HepG2 (cell line): ENCODE results near the gene PASK. TPM values are rescaled to one million over a fixed set of nuclear protein-coding genes. Genes with fewer than 3 reads are reported as not detected.

Source experiments
- BRF2 ChIP-seq: sonication (generic); formaldehyde crosslinking; IDR thresholded peaks from 2 replicates; pipeline ENCODE4 v1.8.1; 2022; ENCODE audit warnings: mild to moderate bottlenecking, missing genetic modification reagents
- CBX5 ChIP-seq: sonication (generic); formaldehyde crosslinking; IDR thresholded peaks from 2 replicates; pipeline ENCODE4 v1.4.0; 2020; ENCODE audit warnings: missing genetic modification reagents, borderline replicate concordance
- DDIT3 ChIP-seq: sonication (generic); formaldehyde crosslinking; IDR thresholded peaks from 2 replicates; pipeline ENCODE4 v1.4.0; 2020; ENCODE audit warnings: mild to moderate bottlenecking, missing genetic modification reagents
- DNMT1 ChIP-seq: sonication (generic); formaldehyde crosslinking; IDR thresholded peaks from 2 replicates; pipeline ENCODE4 v1.5.1; 2020; ENCODE audit warnings: mild to moderate bottlenecking, missing genetic modification reagents
- EED ChIP-seq: sonication (generic); formaldehyde crosslinking; IDR thresholded peaks from 2 replicates; pipeline ENCODE4 v1.5.0; 2020; ENCODE audit warnings: mild to moderate bottlenecking, missing genetic modification reagents
- ELF3 ChIP-seq: IDR thresholded peaks from 2 replicates; pipeline ENCODE4 v1.6.1; 2016; ENCODE audit warnings: missing genetic modification reagents, missing compliant biosample characterization
- PTBP1 ChIP-seq: fragments of 200-400 bp; formaldehyde crosslinking; IDR thresholded peaks from 2 replicates; pipeline ENCODE4 v1.6.1; 2018; ENCODE audit warnings: low read length, low read depth; ENCODE audit not compliant: poor library complexity, severe bottlenecking
- TCF7L2 ChIP-seq: IDR thresholded peaks from 2 replicates; pipeline ENCODE4 v1.6.1; 2011; ENCODE audit warnings: mild to moderate bottlenecking, low read depth, low read length, moderate library complexity
- THRA ChIP-seq: sonication (generic); formaldehyde crosslinking; IDR thresholded peaks from 2 replicates; pipeline ENCODE4 v1.4.0; 2020; ENCODE audit warnings: missing genetic modification reagents, borderline replicate concordance
- U2AF2 ChIP-seq: fragments of 200-400 bp; formaldehyde crosslinking; IDR thresholded peaks from 2 replicates; pipeline ENCODE4 v1.6.1; 2017; ENCODE audit warnings: low read depth, mild to moderate bottlenecking, low read length
- YY1 ChIP-seq: IDR thresholded peaks from 2 replicates; pipeline ENCODE4 v1.6.1; 2011; ENCODE audit warnings: low read length, low read depth, moderate library complexity, mild to moderate bottlenecking; ENCODE audit not compliant: insufficient read depth, insufficient replicate concordance
- ZNF18 ChIP-seq: sonication (generic); formaldehyde crosslinking; IDR thresholded peaks from 2 replicates; pipeline ENCODE4 v1.8.0; 2022; ENCODE audit warnings: mild to moderate bottlenecking, missing genetic modification reagents; ENCODE audit not compliant: insufficient replicate concordance
- ZNF296 ChIP-seq: sonication (generic); formaldehyde crosslinking; conservative IDR thresholded peaks from 2 replicates; pipeline ENCODE4 v1.5.0; 2020; ENCODE audit warnings: mild to moderate bottlenecking, missing genetic modification reagents
- ZNF841 ChIP-seq: sonication (generic); formaldehyde crosslinking; IDR thresholded peaks from 2 replicates; pipeline ENCODE4 v1.8.1; 2023; ENCODE audit warnings: missing genetic modification reagents, borderline replicate concordance
- ZSCAN29 ChIP-seq: sonication (generic); formaldehyde crosslinking; conservative IDR thresholded peaks from 2 replicates; pipeline ENCODE4 v1.4.0; 2020; ENCODE audit warnings: mild to moderate bottlenecking, missing genetic modification reagents
- polyA plus RNA-seq, 8 experiments: library from polyadenylated mRNA; depleted of rRNA in 3 of 8; stranded (reverse) in 7 of 8; unstranded in 1 of 8; fragments of >200 nt; fragmentation: Illumina TruSeq in 4 of 8; extraction: Trizol in 4 of 8; gene quantifications; 2 replicates each; pipeline versions ENCODE4 v1.2.1 to v1.2.3, GENCODE V29; 2011 to 2016; ENCODE audit warnings: low read depth in 4 of 8, missing spikeins in 1 of 8, mixed read lengths in 1 of 8; ENCODE audit not compliant: insufficient read depth in 1 of 8
- total RNA-seq, 5 experiments: library from RNA; depleted of rRNA; stranded (reverse); fragments of >200 nt; fragmentation: Illumina TruSeq; extraction: Trizol; gene quantifications; 2 replicates each; pipeline ENCODE4 v1.2.3, GENCODE V29; 2016; ENCODE audit warnings: low read depth in 1 of 5
- TF ChIP-seq, protein P1 (sequence below): sonication (generic); formaldehyde crosslinking; IDR thresholded peaks from 2 replicates; pipeline ENCODE4 v1.5.1; 2020; ENCODE audit warnings: mild to moderate bottlenecking, missing genetic modification reagents
- TF ChIP-seq, protein P2 (sequence below): sonication (generic); formaldehyde crosslinking; IDR thresholded peaks from 2 replicates; pipeline ENCODE4 v1.9.0; 2021; ENCODE audit warnings: missing genetic modification reagents, borderline replicate concordance

Gene PASK
- total and polyA plus RNA-seq, 2 of the 13 experiments (the other 11 are each of a cell fraction or from before 2014, with no cell fraction given) = 6.9 to 17.0 TPM

DNA sequence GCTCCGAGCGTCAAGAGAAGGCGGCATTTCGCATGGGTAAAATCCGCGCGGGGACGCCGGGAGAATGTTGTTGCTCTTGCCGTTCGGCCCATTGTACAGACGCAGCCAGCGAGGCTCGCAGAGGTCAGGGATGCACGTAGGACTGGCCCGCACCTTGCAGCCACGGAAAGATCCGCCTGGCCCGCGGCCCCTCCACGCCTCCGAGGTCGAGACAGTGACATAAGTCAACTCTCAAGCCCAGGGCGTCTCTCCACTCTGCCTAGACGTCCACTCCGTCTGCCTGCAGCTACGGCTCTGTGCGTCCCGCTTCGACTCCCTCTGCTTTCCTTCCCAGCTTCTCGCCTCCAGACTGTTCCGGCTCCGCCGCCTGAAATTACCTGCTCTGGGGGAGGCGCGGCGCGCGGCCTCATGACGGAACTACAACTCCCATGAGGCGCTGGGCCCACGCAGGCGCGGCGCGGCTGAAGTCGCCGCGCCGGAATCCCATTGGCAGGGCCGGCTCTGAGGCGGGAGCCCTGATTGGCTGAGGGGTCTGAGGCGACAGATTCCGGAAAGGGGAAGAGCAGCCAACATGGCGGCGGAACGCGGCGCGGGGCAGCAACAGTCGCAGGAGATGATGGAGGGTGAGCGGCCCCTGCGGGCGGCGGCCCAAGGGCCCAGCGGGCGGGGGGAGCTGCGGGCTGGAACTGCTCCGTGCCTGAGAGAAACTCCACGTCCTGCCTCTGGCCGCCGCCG is 820 bp upstream of the PASK start, which contains the start of gene PPP1R7 (continued):
- TF ChIP-seq, protein P1, sequence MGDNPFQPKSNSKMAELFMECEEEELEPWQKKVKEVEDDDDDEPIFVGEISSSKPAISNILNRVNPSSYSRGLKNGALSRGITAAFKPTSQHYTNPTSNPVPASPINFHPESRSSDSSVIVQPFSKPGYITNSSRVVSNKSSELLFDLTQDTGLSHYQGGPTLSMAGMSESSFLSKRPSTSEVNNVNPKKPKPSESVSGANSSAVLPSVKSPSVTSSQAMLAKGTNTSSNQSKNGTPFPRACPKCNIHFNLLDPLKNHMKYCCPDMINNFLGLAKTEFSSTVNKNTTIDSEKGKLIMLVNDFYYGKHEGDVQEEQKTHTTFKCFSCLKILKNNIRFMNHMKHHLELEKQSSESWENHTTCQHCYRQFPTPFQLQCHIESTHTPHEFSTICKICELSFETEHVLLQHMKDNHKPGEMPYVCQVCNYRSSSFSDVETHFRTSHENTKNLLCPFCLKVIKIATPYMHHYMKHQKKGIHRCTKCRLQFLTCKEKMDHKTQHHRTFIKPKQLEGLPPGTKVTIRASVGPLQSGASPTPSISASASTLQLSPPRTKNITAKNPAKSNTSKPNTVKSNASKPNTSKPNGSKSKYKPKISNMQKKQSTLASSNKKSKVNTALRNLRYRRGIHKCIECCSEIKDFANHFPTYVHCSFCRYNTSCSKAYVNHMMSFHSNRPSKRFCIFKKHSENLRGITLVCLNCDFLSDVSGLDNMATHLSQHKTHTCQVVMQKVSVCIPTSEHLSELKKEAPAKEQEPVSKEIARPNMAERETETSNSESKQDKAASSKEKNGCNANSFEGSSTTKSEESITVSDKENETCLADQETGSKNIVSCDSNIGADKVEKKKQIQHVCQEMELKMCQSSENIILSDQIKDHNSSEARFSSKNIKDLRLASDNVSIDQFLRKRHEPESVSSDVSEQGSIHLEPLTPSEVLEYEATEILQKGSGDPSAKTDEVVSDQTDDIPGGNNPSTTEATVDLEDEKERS (CRISPR knock-in tag) = no peak
- TF ChIP-seq ZNF296 (no peak), CBX5 (CRISPR knock-in tag) (peak; percentile 36; the same call in 1 of the 2 replicates), BRF2 (peak; percentile 79; the same call in 1 of the 2 replicates), DDIT3 (no peak), THRA (CRISPR knock-in tag) (0 out of 2 replicates have a peak, but pooled peaks have one; percentile 11), TCF7L2 (no peak), ZNF841 (CRISPR knock-in tag) (no peak), U2AF2 (no peak), EED (CRISPR knock-in tag) (0 out of 2 replicates have a peak, but pooled peaks have one; percentile 77), YY1 (peak; percentile 99), ELF3 (CRISPR knock-in tag) (0 out of 2 replicates have a peak, but pooled peaks have one; percentile 30), ZNF18 (CRISPR knock-in tag) (peak; percentile 13), PTBP1 (peak; percentile 44), DNMT1 (no peak), ZSCAN29 (CRISPR knock-in tag) (no peak)
- TF ChIP-seq, protein P2, sequence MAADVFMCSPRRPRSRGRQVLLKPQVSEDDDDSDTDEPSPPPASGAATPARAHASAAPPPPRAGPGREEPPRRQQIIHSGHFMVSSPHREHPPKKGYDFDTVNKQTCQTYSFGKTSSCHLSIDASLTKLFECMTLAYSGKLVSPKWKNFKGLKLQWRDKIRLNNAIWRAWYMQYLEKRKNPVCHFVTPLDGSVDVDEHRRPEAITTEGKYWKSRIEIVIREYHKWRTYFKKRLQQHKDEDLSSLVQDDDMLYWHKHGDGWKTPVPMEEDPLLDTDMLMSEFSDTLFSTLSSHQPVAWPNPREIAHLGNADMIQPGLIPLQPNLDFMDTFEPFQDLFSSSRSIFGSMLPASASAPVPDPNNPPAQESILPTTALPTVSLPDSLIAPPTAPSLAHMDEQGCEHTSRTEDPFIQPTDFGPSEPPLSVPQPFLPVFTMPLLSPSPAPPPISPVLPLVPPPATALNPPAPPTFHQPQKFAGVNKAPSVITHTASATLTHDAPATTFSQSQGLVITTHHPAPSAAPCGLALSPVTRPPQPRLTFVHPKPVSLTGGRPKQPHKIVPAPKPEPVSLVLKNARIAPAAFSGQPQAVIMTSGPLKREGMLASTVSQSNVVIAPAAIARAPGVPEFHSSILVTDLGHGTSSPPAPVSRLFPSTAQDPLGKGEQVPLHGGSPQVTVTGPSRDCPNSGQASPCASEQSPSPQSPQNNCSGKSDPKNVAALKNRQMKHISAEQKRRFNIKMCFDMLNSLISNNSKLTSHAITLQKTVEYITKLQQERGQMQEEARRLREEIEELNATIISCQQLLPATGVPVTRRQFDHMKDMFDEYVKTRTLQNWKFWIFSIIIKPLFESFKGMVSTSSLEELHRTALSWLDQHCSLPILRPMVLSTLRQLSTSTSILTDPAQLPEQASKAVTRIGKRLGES (CRISPR knock-in tag) = no peak
